Stimulated activated CD4-positive, alpha-beta T cell treated with anti-CD3 and anti-CD28 coated beads, Interleukin-15, amount 100 ng/mL, for 1 hour (primary cell): ENCODE measurements around the gene USP14.
"Not testable (repeated sequence)": the region's sequence is repeated elsewhere in the genome, so short reads cannot be mapped to it uniquely, and the experiment has no call there.

ENCODE experiments used
- DNase-seq, 2 donors: peaks; one replicate each; pipeline ENCODE4 v3.0.0-alpha.2; 2020; ENCODE audit warnings: low read depth in 1 of 2, low spot score in 1 of 2

USP14 gene

GRCh38 chr18:158128-159036 lies at the start of gene USP14:
Gene USP14 (plus strand): TSS chr18:158557. CDS start chr18:158699, 142 bp downstream.
- DNase-seq, result peak; percentile 91 to 95

- DNase-seq, result not testable (repeated sequence)
These were observed 49.7 kb upstream of the USP14 start for GRCh38 chr18:108665-109063.

- DNase-seq, result not testable (repeated sequence)
These were observed 49.0 kb upstream of the USP14 start for GRCh38 chr18:109130-109921.

- DNase-seq, result not testable (repeated sequence)
These were observed 48.5 kb upstream of the USP14 start for GRCh38 chr18:109922-110261.

GRCh38 chr18:110351-111201 lies 47.8 kb upstream of the USP14 start:
- DNase-seq, result not testable (repeated sequence)

GRCh38 chr18:111306-112014 lies 46.9 kb upstream of the USP14 start:
- DNase-seq, result peak; percentile 52 to 56

- DNase-seq, result not testable (repeated sequence)
These were observed 46.2 kb upstream of the USP14 start for GRCh38 chr18:112015-112733.

- DNase-seq, result not testable (repeated sequence)
These were observed 37.7 kb upstream of the USP14 start for GRCh38 chr18:120539-121260.

GRCh38 chr18:135045-135444 lies 23.3 kb upstream of the USP14 start:
- no peak for DNase-seq

GRCh38 chr18:136433-136832 lies 21.9 kb upstream of the USP14 start:
- DNase-seq, result no peak

- DNase-seq, result no peak
These were observed 21.0 kb upstream of the USP14 start for GRCh38 chr18:137327-137726.

- DNase-seq, result no peak
These were observed 17.6 kb upstream of the USP14 start for GRCh38 chr18:140670-141266.

GRCh38 chr18:142624-143296 lies 15.6 kb upstream of the USP14 start:
- DNase-seq, result not testable (repeated sequence)

GRCh38 chr18:148841-149240 lies 9.5 kb upstream of the USP14 start:
- DNase-seq, result no peak

- DNase-seq, result no peak
These were observed 4.2 kb upstream of the USP14 start for GRCh38 chr18:154151-154550.

- no peak for DNase-seq
These were observed 2.7 kb upstream of the USP14 start for GRCh38 chr18:155688-156087.

GRCh38 chr18:156514-157230 lies 1.7 kb upstream of the USP14 start:
- DNase-seq, result no peak
